ENCODE measurements around the gene LYZL4. TPM values are rescaled to one million over a fixed set of nuclear protein-coding genes. Genes with fewer than 3 reads are reported as not detected.

The LYZL4 gene
- total RNA-seq, 1 donor from 2014 or later, result not detected

DNA sequence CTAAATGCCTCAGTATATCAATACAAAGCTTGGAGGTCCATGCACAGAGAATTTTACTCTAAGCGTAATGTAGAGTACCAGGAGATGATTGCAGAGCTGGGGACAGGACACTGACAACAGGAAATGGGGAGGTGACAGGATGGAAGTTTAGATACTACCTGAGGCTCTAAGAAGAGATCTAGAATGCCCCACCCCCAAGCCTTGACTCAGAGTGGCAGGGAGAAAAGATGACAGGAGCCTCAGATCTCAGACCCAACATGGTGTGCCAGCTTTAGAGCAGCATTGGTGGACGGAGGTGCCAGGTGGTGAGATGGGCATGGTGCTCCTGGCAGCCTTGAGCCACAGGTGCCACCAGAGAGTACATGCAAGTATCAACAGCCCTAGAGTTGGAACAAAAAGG, 62.5 kb downstream of the LYZL4 start:
- H3K36me3 Mint-ChIP-seq (ENCODE audit: low read depth), result peaks cover 2% of the 10 kb centered on the region
- H3K9me3 Mint-ChIP-seq (ENCODE audit: low read depth), result peaks cover 3% of the 10 kb centered on the region
- no peak overlapping the region for H3K27ac Mint-ChIP-seq (ENCODE audit: unreplicated experiment)
- H3K4me1 Mint-ChIP-seq (ENCODE audit: low read depth), result peaks cover 9% of the 10 kb centered on the region
- peaks cover 32% of the 10 kb centered on the region for H3K27me3 Mint-ChIP-seq (ENCODE audit: low read depth)
- H3K4me3 Mint-ChIP-seq (ENCODE audit: unreplicated experiment), result no peak overlapping the region
- TF ChIP-seq, protein P1, sequence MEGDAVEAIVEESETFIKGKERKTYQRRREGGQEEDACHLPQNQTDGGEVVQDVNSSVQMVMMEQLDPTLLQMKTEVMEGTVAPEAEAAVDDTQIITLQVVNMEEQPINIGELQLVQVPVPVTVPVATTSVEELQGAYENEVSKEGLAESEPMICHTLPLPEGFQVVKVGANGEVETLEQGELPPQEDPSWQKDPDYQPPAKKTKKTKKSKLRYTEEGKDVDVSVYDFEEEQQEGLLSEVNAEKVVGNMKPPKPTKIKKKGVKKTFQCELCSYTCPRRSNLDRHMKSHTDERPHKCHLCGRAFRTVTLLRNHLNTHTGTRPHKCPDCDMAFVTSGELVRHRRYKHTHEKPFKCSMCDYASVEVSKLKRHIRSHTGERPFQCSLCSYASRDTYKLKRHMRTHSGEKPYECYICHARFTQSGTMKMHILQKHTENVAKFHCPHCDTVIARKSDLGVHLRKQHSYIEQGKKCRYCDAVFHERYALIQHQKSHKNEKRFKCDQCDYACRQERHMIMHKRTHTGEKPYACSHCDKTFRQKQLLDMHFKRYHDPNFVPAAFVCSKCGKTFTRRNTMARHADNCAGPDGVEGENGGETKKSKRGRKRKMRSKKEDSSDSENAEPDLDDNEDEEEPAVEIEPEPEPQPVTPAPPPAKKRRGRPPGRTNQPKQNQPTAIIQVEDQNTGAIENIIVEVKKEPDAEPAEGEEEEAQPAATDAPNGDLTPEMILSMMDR (IDR thresholded peaks at IDR 0.05), result no peak
- DNase-seq (ENCODE audit: low spot score), result no peak

Other genes starting within 250 kb of the LYZL4 start
- not detected in 3 replicates for gene CCK, start 144.4 kb downstream of the LYZL4 start, total RNA-seq
- 5.8 to 17.0 TPM (median 6.1 TPM) in 3 replicates for gene VIPR1, start 92.0 kb upstream of the LYZL4 start, total RNA-seq
- gene SEC22C, start 171.4 kb upstream of the LYZL4 start, total RNA-seq, result 49.8 to 55.8 TPM (median 55.0 TPM) in 3 replicates
- 13.5 to 18.5 TPM (median 14.5 TPM) in 3 replicates for gene SS18L2, start 180.2 kb upstream of the LYZL4 start, total RNA-seq
- 49.7 to 71.5 TPM (median 50.0 TPM) in 3 replicates for gene NKTR, start 190.1 kb upstream of the LYZL4 start, total RNA-seq
- 38.8 to 44.4 TPM (median 40.0 TPM) in 3 replicates for gene ZBTB47, start 243.1 kb upstream of the LYZL4 start, total RNA-seq

Data from chondrocyte (in vitro differentiated cells).